PC-9 (cell line): ENCODE results near the gene MSANTD2.

ENCODE experiments used
- CTCF ChIP-seq: fragments of 200-600 bp; sonication (generic); conservative IDR thresholded peaks from 2 replicates; pipeline ENCODE4 v1.6.1; 2017; ENCODE audit warnings: mixed run types, antibody characterized with exemption, mild to moderate bottlenecking, moderate library complexity
- EZH2 ChIP-seq: fragments of 200-600 bp; sonication (generic); IDR thresholded peaks from 2 replicates; pipeline ENCODE4 v1.8.0; 2017; ENCODE audit warnings: antibody characterized with exemption, low read depth

- TF ChIP-seq CTCF (no peak), EZH2 (no peak)
These were observed 46.6 kb downstream of the MSANTD2 start for GRCh38 chr11:124753624-124754023.
